ENCODE measurements around the gene DYNC1I1. TPM values are rescaled to one million over a fixed set of nuclear protein-coding genes. Genes with fewer than 3 reads are reported as not detected.
A peak's percentile ranks its signal among the peaks of the same experiment; 100 is the strongest.

The DYNC1I1 gene
- total and polyA plus RNA-seq, 2 of the 13 experiments (the other 11 are each of a cell fraction or from before 2014, with no cell fraction given), result not detected

DNA sequence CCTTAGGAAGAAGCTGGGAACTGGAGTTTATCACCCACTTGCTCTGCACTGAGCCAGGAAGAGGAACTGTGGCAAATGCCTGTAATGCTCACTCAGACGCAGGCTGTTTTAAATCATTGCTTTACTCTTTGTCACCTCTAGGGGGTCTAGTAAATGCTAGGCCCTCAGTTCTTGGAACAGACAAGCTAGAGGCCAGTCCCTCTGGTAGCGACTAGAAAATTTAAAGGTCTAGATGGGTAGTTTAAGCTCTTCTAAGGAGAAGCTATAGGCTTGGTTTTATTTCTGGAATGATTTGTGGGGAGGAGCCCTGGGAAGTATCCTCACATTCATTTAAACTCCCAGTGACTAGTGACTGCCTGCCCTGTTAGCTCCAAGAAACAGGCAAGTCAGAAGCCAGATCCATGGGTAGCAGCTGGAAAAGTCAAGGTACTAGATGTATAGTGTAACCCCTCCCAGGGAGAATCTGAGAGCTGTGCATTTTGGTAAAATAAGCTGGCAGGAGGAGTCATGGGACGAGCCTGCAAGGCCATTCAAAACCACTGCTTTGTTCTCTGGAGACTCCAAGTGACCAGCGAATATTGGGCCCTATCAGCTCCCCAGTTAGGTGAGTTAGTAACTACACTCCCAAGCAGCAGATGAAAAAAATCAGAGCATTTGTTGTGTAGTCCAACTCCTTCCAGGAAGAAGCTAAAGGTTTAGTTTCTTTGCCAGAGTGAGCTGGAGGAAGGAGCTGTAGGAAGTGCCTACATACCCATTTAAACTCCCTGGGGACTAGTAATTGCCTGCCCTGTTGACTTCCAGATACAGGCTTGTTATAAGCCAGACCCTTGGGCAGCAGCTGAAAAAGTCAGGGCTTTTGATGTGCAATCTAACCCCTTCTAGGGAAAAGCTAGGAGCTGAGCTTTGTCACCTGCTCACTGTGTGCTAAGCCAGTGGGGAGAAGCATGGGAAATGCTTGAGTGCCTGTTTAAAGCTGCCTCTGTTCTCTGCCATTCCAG is 68.9 kb downstream of the DYNC1I1 start:
- no peaks in the 10 kb centered on the region for H4K20me1 ChIP-seq (ENCODE audit: insufficient read depth, low read length)
- no peaks in the 10 kb centered on the region for H3K27me3 ChIP-seq (ENCODE audit: control insufficient read depth in 1 of 2, insufficient read depth in 2 of 2, low read length in 2 of 2)
- no TSS peak for BruUV-seq (replicated peaks)
- TF ChIP-seq, protein P1, sequence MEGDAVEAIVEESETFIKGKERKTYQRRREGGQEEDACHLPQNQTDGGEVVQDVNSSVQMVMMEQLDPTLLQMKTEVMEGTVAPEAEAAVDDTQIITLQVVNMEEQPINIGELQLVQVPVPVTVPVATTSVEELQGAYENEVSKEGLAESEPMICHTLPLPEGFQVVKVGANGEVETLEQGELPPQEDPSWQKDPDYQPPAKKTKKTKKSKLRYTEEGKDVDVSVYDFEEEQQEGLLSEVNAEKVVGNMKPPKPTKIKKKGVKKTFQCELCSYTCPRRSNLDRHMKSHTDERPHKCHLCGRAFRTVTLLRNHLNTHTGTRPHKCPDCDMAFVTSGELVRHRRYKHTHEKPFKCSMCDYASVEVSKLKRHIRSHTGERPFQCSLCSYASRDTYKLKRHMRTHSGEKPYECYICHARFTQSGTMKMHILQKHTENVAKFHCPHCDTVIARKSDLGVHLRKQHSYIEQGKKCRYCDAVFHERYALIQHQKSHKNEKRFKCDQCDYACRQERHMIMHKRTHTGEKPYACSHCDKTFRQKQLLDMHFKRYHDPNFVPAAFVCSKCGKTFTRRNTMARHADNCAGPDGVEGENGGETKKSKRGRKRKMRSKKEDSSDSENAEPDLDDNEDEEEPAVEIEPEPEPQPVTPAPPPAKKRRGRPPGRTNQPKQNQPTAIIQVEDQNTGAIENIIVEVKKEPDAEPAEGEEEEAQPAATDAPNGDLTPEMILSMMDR (CRISPR knock-in tag; IDR thresholded peaks at IDR 0.05), result peak; percentile 36
- TF ChIP-seq ZNF550 (CRISPR knock-in tag; IDR thresholded peaks at IDR 0.05; ENCODE audit: borderline replicate concordance), result no peak
- H3K79me2 ChIP-seq (ENCODE audit: insufficient read depth, low read length), result no peaks in the 10 kb centered on the region
- H3K4me3 ChIP-seq (replicated peaks in 1 of 3; ENCODE audit: insufficient read depth in 1 of 3, low read depth in 2 of 3, low read length in 3 of 3), result no peak overlapping the region
- POLR2A ChIA-PET, result no interaction called here
- WGBS (ENCODE audit: low lambda C conversion rate), result 3% methylated on average over 4 of the region's 4 CpGs
- FAIRE-seq (peak; percentile 58), ATAC-seq (peak; percentile 85), DNase-seq (ENCODE audit: low spot score) (peak; percentile 12)
- H3K4me1 ChIP-seq (ENCODE audit: insufficient read depth, low read length), result no peaks in the 10 kb centered on the region
- no peaks in the 10 kb centered on the region for H3K36me3 ChIP-seq (replicated peaks in 1 of 2; ENCODE audit: control insufficient read depth in 1 of 2, insufficient read depth in 2 of 2, low read length in 2 of 2)
- no peaks in the 10 kb centered on the region for H3K9me3 ChIP-seq (ENCODE audit: low read length)
- CTCF ChIA-PET (ENCODE audit: low intra/inter-chr PET ratio, low total read pairs), result no interaction called here
- no peak overlapping the region for H3K27ac ChIP-seq (ENCODE audit: extremely low read length, insufficient read depth, low read length)
- H3K4me2 ChIP-seq (ENCODE audit: low read depth, low read length), result no peak overlapping the region
- no peak overlapping the region for H3K9ac ChIP-seq (ENCODE audit: insufficient read depth, low read depth, low read length)
- in situ Hi-C loops (cut with HindIII; ENCODE audit: extremely low pct_ligation_motif_present, low pct_unique_long_range_greater_than_20kb), result no loop called here
- H2AFZ ChIP-seq (ENCODE audit: low read length), result no peak overlapping the region
- intact Hi-C loops (cut with micrococcal nuclease; ENCODE audit: unreplicated experiment), result no loop called here

- no peaks in the 10 kb centered on the region for H4K20me1 ChIP-seq (ENCODE audit: insufficient read depth, low read length)
- no peak overlapping the region for H3K4me3 ChIP-seq (replicated peaks in 1 of 3; ENCODE audit: insufficient read depth in 1 of 3, low read depth in 2 of 3, low read length in 3 of 3)
- no peaks in the 10 kb centered on the region for H3K4me1 ChIP-seq (ENCODE audit: insufficient read depth, low read length)
- FAIRE-seq, result no peak
- no peak overlapping the region for H3K4me2 ChIP-seq (ENCODE audit: low read depth, low read length)
- intact Hi-C loops (cut with micrococcal nuclease; ENCODE audit: unreplicated experiment) (no loop called here), in situ Hi-C loops (cut with HindIII; ENCODE audit: extremely low pct_ligation_motif_present, low pct_unique_long_range_greater_than_20kb) (no loop called here)
- DNase-seq (ENCODE audit: low spot score), result no peak
- ChIA-PET POLR2A (no interaction called here), CTCF (ENCODE audit: low intra/inter-chr PET ratio, low total read pairs) (no interaction called here)
- H3K27ac ChIP-seq (ENCODE audit: extremely low read length, insufficient read depth, low read length), result no peak overlapping the region
- WGBS (ENCODE audit: low lambda C conversion rate), result 3% methylated on average over 2 of the region's 2 CpGs
- no peaks in the 10 kb centered on the region for H3K79me2 ChIP-seq (ENCODE audit: insufficient read depth, low read length)
- ATAC-seq, result no peak
- no peaks in the 10 kb centered on the region for H3K36me3 ChIP-seq (replicated peaks in 1 of 2; ENCODE audit: control insufficient read depth in 1 of 2, insufficient read depth in 2 of 2, low read length in 2 of 2)
- no peak overlapping the region for H2AFZ ChIP-seq (ENCODE audit: low read length)
- no peak overlapping the region for H3K9ac ChIP-seq (ENCODE audit: insufficient read depth, low read depth, low read length)
- H3K9me3 ChIP-seq (ENCODE audit: low read length), result no peaks in the 10 kb centered on the region
- H3K27me3 ChIP-seq (ENCODE audit: control insufficient read depth in 1 of 2, insufficient read depth in 2 of 2, low read length in 2 of 2), result no peaks in the 10 kb centered on the region
- no TSS peak for BruUV-seq (replicated peaks)
- TF ChIP-seq SCMH1 (CRISPR knock-in tag; IDR thresholded peaks at IDR 0.05; ENCODE audit: borderline replicate concordance) (no peak), POGZ (CRISPR knock-in tag; IDR thresholded peaks at IDR 0.05) (no peak), HMGA1 (CRISPR knock-in tag; conservative IDR thresholded peaks at IDR 0.05) (no peak), FOXO4 (CRISPR knock-in tag; conservative IDR thresholded peaks at IDR 0.05) (no peak), TIGD3 (CRISPR knock-in tag; IDR thresholded peaks at IDR 0.05; ENCODE audit: borderline replicate concordance) (no peak), NFYB (CRISPR knock-in tag; IDR thresholded peaks at IDR 0.05) (no peak), LCORL (IDR thresholded peaks at IDR 0.05) (no peak), LCORL (CRISPR knock-in tag; IDR thresholded peaks at IDR 0.05) (no peak), FOXC1 (CRISPR knock-in tag; IDR thresholded peaks at IDR 0.05; ENCODE audit: borderline replicate concordance) (no peak), ZNF781 (CRISPR knock-in tag; IDR thresholded peaks at IDR 0.05; ENCODE audit: borderline replicate concordance, not compliant biosample characterization) (no peak), CBX5 (CRISPR knock-in tag; IDR thresholded peaks at IDR 0.05; ENCODE audit: borderline replicate concordance) (no peak)
These were observed 70.9 kb downstream of the DYNC1I1 start for GRCh38 chr7:95843286-95843685.

All from HepG2 (cell line).